HepG2 (cell line): ENCODE measurements around the gene HNRNPR.

Experiments used
- ATF7-NPFF ChIP-seq: sonication (generic); formaldehyde crosslinking; IDR thresholded peaks from 2 replicates; pipeline ENCODE4 v1.8.1; 2023; ENCODE audit warnings: mild to moderate bottlenecking, low read depth, missing genetic modification reagents, moderate library complexity
- ATM ChIP-seq: fragments of 450-650 bp; IDR thresholded peaks from 2 replicates; pipeline ENCODE4 v1.7.1; 2017; ENCODE audit warnings: mild to moderate bottlenecking, borderline replicate concordance
- CTCF ChIP-seq: sonication (generic); formaldehyde crosslinking; IDR thresholded peaks from 2 replicates; pipeline ENCODE4 v1.5.0; 2020; ENCODE audit warnings: mild to moderate bottlenecking, missing genetic modification reagents, moderate library complexity
- POLR2A ChIP-seq, 2 experiments: IDR thresholded peaks; 2 replicates each; pipeline ENCODE4 v1.6.1; 2011; ENCODE audit warnings: low read depth in 2 of 2, low read length in 2 of 2, mild to moderate bottlenecking in 1 of 2, moderate library complexity in 1 of 2; ENCODE audit not compliant: insufficient read depth in 1 of 2
- ZNF160 ChIP-seq: sonication (generic); formaldehyde crosslinking; IDR thresholded peaks from 2 replicates; pipeline ENCODE4 v1.8.0; 2022; ENCODE audit warnings: mild to moderate bottlenecking, inconsistent platforms, missing genetic modification reagents

- TF ChIP-seq ATF7-NPFF (CRISPR knock-in tag) (no peak), ATM (no peak), CTCF (CRISPR knock-in tag) (no peak), POLR2A (IDR thresholded peaks at IDR 0.05; ENCODE audit: insufficient read depth in 1 of 2, low read depth in 2 of 2, low read length in 2 of 2) (no peak), ZNF160 (CRISPR knock-in tag) (no peak)
These were observed 1.8 kb upstream of the HNRNPR start for GRCh38 chr1:23345920-23346319.
